HG03039 (cell line): Measurements from ENCODE around the gene CDKN2C.
"Not testable (repeated sequence)": the region's sequence is repeated elsewhere in the genome, so short reads cannot be mapped to it uniquely, and the experiment has no call there.

Experiments
- ATAC-seq: cut with Tn5 transposase; IDR thresholded peaks from one replicate; pipeline ENCODE4 v1.9.1; 2021; ENCODE audit warnings: mild to moderate bottlenecking, moderate library complexity; ENCODE audit not compliant: unreplicated experiment

CDKN2C gene

DNA sequence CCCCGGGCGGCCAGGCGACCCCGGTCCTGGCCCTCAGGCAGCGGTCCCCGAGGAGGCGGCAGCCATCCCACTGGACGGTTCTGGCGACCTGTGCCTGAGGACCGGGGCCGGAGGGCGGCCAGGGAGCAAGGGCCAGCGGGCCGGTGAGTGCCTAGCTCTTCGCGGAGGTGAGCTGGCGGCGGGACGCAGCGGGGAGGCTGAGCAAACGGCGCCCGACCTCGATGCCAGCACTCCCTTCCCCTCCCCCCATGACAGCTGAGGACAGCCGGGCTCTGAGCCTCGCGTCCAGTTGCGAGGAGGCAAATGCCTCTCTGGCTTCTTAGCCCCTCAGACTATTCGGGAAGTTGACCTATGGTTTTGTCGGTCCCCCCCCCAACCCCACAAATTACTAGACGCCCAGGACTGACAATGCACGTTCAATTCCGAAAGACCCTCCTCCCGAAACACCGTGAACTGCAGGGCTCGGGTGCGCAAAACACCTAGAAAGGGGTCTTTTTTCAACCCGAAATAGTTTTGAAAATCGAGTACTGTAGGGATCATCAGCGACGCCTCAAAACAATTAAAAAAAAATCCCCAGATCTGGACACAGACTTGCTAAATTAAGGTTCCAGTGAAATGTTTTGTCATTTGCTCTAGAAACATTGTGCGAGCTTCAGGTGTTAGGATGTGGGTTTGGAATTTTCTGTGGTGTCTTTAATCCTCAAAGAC, 8.3 kb downstream of the CDKN2C start:
- ATAC-seq, result peak; percentile 40

DNA sequence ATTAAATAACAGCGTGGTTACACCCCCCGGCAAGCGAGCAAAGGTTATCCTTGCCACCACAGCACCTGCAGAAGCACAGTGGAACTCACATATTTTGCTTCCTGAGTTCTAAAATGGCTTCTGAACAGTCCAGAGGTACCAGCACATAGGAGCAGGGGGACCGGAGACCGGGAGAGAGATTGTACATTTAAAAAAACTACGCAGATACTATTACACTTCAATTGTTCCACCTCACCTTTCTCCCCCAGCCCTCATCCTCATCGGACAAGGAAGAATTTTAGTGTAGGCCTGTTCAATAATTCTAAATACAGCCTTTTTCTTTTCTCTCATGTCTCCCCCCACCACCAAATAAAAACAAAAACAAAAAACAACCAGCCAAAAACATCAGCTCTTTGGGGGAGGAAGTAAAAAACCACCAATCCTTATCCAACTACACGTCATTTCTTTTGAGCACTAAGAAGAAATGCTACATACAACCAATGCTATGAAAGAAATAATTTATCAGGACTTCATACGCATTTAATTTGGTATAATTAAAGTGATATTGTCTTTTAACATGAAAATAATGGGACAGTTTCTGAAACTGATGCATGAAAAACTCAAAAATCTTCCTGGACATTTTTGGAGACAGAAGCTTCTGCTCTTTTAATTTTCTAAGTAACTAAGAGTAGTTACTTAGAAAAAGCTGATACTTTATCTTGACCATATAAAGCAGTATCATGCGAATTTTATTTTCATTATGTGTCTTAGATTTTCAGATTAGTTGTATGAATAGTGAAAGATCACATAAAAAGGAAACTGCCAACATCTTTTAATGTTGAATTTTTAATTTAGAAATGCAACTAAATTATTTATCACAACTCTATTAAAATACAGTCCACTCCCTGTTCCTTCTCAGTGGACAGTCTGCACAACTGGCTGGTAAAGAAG, 9.1 kb downstream of the CDKN2C start:
- ATAC-seq, result no peak

GRCh38 chr1:50979937-50980336, 9.9 kb downstream of the CDKN2C start:
- ATAC-seq, result no peak

DNA sequence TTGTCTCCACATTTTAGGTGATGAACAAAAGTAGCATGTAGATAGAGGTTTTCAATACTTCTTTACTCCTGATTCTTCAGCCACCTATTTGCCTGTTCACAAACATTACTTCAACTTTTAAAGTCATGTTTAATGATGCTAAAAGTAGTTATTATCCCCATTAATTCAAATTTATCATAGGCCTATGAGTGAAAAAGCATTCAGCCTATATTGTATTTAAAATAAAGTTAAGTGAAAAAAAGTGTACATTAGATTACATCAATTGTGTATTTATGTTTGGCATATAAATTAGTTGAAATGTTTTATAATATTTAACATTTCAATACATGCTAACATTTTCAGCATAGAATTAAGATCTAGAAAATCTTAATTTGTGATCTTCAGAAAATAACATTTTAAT, 10.5 kb downstream of the CDKN2C start:
- no peak for ATAC-seq

DNA sequence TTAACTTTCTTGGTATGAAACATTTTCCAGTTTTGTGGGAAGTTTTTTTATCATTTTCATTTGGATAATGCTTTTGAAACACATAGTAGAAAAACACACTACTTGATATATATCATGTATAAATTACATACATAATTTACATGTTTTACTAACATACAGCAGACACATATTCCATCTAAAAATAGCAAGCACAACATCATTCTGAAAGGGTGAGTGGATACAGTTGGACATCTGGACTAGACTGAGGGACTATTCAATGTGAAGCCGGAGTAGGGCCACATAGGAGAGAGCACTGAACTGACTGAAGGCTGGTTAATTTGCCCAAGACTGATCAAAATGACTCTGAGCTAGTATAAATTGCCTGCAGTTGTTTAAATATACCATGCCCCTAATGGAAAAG, 11.7 kb downstream of the CDKN2C start:
- no peak for ATAC-seq

- no peak for ATAC-seq
Measured at GRCh38 chr1:50982611-50983010, 12.6 kb downstream of the CDKN2C start.

GRCh38 chr1:50983219-50983802, 13.3 kb downstream of the CDKN2C start:
- ATAC-seq, result no peak

DNA sequence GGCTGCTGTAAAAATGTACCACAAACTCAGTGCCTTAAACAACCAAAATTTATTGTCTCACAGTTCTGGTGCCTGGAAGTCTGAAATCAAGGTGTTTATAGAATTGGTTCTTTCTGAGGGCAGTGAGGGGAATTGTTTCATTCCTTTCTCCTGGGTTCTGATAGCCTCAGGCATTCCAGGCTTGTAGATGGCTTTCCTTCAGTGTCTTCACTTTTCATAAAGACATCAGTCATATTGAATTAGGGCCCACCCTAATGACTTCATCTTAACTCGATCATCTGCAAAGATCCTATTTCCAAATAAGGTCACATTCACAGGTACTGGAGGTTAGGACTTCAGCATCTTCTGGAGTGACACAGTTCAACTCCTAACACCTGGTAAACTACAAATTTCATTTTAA, 15.0 kb downstream of the CDKN2C start:
- ATAC-seq, result no peak

DNA sequence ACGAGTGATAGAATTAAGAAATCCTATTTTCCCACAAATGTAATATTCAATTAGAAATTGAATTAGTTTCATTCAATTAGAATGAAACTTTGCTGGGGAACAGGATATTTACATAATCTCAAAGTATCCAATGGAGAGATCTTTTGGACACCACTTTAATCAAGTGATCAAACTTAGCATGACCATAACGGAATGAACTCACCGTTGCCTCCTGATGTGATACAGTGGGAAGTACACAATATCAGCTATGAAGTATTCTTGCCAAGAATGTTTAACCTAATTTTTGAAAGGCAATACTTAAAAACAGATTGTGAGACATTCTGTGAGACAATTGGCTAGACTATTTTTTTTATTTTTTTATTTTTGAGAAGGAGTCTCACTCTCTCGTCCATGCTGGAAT, 16.6 kb downstream of the CDKN2C start:
- no peak for ATAC-seq

DNA sequence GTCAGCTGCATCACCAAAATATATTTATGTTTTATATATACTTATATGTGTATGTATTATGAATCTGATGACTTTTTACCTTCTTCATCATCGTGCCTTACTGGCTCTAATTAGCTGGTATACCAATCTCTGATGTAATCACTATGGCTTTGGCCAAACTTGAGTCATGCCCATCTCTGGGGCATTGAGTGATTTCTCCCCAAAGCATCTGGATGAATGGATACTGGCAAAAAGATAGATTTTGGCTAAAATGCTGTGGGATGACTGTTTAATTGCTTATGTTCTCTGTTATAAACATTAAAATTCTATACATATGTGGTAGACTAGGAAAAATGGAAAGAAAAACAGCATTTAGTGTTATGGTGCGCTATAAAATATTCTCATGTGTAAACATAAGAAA, 19.6 kb downstream of the CDKN2C start:
- ATAC-seq, result no peak

GRCh38 chr1:50992532-50993318, 22.7 kb downstream of the CDKN2C start:
- no peak for ATAC-seq

DNA sequence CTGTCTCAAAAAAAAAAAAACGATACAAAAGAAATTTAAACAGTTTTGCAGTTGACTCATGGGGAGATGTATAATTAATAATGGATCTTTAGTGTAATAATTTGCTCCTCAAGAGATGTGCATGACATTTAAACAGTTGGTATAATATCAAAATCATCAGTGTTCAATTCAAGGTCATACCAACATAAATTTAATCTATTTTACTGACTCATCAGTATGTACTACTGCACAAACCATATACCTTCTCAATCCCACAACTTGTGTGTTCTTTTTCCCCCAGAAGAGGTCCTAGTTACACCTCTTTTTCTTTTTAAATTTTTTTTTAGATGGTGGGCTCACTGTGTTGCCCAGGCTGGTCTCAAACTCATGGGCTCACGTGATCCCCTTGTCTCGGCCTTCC, 23.6 kb downstream of the CDKN2C start:
- ATAC-seq, result no peak

DNA sequence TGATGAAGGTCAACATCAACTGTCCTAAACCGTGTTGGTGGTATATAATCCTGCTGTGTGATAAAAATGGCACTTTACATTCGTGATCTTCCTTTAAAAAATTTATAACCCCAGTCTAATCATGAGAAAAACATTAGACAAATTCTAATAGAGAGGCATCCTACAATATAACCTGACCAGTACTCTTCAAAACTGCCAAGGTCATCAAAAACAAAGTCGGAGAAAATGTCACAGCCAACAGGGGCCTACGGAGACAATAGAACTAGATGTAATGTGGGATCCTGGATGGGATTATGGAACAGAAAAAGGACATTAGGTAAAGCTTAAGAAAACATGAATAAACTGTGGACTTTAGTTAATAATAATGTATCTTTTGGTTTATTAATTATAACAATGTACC, 25.0 kb downstream of the CDKN2C start:
- ATAC-seq, result no peak

- ATAC-seq, result no peak
Measured at GRCh38 chr1:50995651-50996050, 25.6 kb downstream of the CDKN2C start.

- no peak for ATAC-seq
Measured at GRCh38 chr1:50996083-50996482, 26.0 kb downstream of the CDKN2C start.

- not testable (repeated sequence) for ATAC-seq
Measured at GRCh38 chr1:50999375-50999774, 29.3 kb downstream of the CDKN2C start.

- ATAC-seq, result no peak
Measured at GRCh38 chr1:51000160-51000559, 30.1 kb downstream of the CDKN2C start.

DNA sequence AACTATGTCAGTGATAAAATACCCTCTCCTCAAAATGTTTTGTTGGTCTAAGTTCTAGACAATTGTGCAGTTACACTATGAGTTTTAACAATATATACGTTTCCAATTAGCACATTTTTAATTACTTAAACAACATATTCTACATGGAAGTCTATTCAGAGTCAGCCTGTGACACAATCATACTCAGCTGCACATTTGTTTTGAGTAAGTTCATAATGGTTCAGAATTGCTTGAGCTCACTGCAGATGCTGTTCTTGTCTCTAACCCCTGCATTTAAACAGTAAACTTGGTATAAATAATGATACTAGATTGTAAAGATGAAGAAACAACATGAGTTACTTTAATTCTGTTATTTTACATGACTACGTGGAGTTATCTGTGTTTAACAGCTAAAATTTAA, 30.6 kb downstream of the CDKN2C start:
- no peak for ATAC-seq

DNA sequence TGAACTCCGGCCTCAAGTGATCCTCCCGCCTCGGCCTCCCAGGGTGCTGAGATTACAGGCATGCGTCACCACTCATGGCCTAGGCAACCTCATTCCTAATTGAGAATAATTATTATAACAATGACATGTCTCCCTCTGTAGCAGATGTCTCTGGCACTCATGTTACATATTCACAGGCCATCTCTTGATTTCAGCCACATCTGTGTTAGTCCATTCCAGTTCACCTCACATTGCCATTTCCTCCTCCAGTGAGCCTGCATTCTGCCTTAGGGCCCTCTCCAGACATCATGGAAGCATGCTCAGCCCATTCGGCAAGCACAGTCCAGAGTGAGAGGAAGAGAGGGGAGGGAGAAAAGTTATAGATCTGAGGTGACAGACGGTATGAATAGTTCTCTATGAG, 32.5 kb downstream of the CDKN2C start:
- no peak for ATAC-seq

- not testable (repeated sequence) for ATAC-seq
Measured at GRCh38 chr1:51005549-51005948, 35.5 kb downstream of the CDKN2C start.

DNA sequence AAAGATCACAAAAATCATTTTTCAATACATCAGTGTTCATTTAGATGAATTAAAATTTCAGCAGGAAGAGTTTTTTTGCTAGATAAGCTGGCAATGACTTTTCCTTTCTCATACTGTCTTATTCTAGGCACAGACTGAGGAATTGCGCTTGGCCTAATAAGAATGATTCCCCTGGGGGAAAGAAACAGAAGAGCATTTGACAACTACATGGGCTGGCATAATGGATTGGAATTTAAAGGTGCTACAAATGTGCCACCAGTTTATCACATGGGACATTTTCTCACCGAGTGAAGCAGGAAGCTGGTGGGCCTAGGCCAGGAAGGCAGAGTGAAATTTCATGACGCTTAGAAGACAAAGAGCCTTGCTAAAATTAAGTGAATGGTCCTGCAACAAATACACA, 39.3 kb downstream of the CDKN2C start:
- no peak for ATAC-seq
